Germinal center (tissue), 1 donor: ENCODE measurements around the gene ZBTB9.
"Not testable (repeated sequence)": the region's sequence is repeated elsewhere in the genome, so short reads cannot be mapped to it uniquely, and the experiment has no call there.

Experiments used
- DNase-seq: peaks from one replicate; pipeline ENCODE4 v3.0.0; 2012; ENCODE audit warnings: mixed read lengths, low spot score

Gene ZBTB9

DNA sequence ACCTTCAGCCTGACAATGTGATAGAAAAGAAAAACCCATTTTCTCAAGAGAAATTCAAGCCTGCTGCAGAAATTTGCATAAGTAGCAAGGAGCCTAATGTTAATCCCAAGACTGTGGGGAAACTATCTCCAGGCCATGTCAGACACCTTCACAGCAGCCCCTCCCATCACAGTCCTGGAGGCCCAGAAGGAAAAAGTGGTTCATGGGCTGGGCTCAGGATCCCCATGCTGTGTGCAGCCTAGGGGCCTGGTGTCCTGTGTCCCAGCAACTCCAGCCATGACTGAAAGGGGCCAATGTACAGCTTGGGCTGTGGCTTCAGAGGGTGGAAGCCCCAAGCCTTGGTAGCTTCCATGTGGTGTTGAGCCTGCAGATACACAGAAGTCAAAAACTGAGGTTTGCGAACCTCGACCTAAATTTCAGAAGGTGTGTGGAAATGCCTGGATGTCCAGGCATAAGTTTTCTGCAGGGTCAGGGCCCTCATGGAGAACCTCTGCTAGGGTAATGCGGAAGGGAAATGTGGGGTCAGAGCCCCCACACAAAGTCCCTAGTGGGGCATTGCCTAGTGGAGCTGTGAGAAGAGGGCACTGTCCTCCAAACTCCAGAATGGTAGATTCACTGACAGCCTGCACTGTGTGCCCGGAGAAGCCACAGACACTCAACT is 11.8 kb downstream of the ZBTB9 start:
- DNase-seq, result no peak

DNA sequence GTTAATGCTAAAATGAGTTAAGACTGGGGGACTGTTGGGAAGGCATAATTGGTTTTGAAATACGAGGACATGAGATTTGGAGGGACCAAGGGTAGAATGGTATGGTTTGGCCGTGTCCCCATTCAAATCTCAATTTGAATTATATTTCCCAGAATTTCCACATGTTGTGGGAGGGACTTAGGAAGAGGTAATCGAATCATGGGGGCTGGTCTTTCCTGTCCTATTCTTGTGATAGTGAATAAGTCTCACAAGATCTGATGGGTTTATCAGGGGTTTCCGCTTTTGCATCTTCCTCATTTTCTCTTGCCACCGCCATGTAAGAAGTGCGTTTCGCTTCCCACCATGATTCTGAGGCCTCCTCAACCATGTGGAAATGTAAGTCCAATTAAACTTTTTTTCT is 12.7 kb downstream of the ZBTB9 start:
- no peak for DNase-seq

DNA sequence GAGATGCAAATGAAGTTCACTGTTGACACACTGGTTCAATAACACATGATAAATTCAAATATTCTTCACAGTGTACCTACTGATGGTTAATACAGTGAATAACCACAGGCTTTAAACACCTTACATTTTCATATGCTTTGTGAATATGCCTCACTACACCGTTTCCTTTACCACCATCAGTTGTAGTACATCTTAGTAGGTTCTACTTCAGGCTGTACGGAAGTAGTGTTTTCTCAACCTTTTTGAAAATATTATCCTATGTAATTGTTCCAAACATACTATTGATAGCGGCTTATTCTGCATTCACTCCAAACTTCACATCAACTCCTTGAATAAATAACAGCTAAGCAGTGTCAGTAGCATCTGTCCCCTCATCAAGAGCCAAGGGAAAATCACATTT is 15.3 kb downstream of the ZBTB9 start:
- DNase-seq, result no peak

DNA sequence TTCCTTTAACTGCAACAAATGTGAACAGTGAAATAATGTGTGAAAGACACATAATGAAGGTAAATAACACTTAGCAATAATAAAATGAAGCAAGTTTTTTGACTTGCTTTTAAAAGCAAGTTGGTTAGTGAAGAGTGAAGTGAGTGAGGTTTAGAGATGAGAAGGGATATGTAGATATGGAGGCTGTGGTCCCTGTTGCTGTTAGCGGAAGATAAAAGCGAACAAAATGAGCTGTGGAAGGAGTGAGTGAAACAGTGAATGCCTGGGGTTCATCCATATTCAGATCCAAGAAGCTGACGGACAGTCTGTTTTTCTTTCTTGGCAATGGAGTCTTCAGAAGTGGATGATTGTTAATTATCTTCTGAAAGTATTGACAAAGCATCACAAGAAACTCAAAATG is 23.5 kb downstream of the ZBTB9 start:
- DNase-seq, result no peak

DNA sequence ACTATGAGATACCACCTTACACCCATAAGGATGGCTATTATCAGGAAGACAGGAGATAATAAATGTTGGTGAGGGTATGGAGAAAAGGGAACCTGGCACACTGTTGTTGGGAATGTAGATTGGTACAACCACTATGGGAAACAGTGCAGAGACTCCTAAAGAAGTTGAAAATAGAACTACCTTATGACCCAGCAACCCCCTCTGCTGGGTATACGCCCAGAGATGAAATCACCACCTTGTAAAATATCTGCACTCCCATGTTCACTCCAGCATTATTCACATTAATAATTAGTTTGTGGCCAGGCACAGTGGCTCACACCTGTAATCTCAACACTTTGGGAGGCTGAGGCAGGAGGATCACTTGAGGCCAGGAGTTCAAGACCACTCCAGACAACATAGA is 26.8 kb downstream of the ZBTB9 start:
- no peak for DNase-seq

DNA sequence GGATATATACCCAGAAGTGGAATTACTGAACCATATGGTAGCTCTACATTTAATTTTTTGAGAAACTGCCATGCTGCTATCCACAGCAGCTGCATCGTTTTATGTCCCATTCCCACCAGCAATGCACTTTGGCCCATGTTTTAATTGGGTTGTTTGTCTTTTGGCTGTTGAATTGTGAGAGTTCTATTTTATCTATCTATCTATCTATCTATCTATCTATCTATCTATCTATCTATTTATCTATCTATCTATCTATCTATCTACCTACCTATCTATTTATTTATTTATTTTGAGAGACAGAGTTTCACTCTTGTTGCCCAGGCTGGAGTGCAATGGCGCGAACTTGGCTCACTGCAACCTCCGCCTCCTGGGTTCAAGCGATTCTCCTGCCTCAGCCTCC is 28.2 kb downstream of the ZBTB9 start:
- not testable (repeated sequence) for DNase-seq

DNA sequence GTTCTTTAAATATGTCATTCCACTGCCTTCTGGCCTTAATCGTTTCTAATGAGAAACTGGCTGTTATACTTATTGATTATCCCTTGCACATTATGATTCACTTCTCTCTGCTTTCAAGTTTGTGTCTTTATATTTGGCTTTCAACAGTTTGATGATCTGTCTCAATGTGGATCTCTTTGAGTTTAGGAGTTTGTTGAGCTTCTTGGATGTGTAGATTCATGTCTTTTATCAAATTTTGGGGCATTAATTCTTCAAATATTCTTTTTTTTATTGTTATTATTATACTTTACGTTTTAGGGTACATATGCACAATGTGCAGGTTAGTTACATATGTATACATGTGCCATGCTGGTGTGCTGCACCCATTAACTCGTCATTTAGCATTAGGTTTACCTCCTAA is 29.3 kb downstream of the ZBTB9 start:
- DNase-seq, result no peak

DNA sequence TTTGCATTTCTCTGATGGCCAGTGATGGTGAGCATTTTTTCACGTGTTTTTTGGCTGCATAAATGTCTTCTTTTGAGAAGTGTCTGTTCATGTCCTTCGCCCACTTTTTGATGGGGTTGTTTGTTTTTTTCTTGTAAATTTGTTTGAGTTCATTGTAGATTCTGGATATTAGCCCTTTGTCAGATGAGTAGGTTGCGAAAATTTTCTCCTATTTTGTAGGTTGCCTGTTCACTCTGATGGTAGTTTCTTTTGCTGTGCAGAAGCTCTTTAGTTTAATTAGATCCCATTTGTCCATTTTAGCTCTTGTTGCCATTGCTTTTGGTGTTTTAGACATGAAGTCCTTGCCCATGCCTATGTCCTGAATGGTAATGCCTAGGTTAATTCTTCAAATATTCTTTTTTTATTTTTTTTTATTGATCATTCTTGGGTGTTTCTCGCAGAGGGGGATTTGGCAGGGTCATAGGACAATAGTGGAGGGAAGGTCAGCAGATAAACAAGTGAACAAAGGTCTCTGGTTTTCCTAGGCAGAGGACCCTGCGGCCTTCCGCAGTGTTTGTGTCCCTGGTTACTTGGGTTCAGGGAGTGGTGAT is 30.4 kb downstream of the ZBTB9 start:
- not testable (repeated sequence) for DNase-seq

DNA sequence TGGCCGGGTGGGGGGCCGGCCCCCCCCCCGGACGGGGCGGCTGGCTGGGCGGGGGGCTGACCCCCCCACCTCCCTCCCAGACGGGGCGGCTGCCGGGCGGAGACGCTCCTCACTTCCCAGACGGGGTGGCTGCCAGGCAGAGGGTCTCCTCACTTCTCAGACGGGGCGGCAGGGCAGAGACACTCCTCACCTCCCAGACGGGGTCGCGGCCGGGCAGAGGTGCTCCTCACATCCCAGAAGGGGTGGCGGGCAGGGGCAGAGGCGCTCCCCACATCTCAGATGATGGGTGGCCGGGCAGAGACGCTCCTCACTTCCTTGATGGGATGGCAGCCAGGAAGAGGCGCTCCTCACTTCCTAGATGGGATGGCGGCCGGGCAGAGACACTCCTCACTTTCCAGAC is 31.3 kb downstream of the ZBTB9 start:
- not testable (repeated sequence) for DNase-seq

DNA sequence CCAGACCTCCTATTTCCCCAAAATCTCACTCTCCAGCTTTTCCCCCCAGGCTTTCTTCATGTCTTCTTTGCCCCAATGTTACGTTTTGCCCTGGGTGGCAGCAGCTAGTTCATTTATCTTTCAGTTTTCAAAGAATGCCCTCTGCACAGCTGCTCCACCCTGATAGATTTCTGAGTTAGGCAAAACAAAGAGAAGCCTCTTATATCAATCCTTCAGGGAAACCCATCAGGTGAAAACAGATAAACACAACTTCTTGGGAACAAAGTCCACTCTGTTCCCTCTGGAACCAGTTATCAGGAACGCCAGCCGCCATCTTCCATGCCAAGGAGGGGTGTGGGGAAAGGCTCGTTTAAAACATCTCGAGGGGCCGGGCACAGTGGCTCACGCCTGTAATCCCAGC is 34.0 kb downstream of the ZBTB9 start:
- no peak for DNase-seq

DNA sequence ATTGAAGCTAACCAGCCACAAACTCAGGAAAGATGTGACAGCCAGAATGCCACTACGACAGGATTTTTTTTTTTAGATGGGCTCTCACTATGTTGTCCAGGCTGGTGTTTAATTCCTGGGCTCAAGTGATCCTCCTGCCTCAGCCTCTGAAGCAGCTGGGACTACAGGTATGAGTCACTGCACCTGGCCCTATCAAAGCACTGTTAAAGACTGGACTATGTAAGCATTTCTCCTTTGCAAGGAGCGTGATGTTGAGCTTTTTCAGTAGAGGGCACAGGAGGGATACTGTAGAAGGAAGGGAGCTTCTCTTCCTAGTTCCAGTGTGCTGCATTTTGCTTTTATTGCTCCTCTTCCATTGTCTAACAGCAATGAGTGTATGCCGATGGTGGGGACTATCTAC is 35.8 kb downstream of the ZBTB9 start:
- DNase-seq, result no peak

DNA sequence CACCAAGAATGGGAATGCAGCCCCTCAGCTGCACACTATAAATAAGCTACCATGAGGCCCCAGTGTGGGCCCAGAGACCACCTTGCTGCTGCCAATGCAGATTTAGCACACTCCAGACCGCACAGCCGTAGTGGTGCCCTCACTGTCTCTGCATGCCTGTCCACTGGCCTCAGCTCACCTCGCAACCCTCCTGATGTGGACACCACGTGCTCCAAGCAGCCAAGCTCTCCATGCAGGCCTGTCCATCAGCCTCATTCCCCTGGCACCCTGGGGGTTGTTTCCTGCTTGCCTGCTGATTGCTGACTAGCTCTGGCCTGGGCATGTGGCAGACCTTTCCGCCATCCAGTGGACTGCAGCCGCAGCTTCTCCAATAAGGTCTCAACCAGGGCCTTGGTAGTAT is 36.2 kb downstream of the ZBTB9 start:
- no peak for DNase-seq

DNA sequence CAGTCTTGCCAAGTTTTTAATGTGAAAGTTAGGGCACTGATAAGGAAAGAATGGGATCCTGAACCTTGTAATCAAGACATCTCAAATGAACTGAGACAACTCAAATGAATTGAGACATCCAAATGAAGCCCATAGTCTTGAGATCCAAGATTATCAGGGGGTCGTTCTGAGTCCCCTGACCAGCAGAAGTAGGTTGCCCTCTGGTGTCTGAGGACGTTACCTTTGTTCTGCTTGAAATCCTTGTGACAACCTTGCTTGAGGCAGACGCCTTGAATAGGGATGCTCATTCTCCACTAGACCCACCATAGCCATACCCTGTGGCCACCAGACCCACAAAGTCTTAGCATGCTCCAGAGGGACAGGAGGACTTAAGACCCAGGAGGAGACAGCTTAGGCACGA is 37.7 kb downstream of the ZBTB9 start:
- DNase-seq, result no peak

DNA sequence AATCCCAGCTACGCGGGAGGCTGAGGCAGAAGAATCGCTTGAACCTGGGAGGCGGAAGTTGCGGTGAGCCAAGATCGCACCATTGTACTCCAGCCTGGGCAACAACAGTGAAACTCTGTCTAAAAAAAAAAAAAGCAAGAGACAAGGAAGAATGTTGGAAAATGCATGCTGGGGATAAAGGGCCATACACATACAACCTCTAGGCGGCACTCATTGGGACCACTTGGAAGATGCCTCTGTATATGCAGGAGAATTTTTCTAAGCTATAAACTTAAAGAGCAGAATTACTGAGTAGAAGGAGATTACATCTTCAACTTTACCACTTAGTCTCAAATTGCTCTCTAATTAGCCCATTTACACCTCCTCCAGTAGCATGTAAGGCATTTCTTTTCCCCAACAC is 42.8 kb downstream of the ZBTB9 start:
- DNase-seq, result no peak

DNA sequence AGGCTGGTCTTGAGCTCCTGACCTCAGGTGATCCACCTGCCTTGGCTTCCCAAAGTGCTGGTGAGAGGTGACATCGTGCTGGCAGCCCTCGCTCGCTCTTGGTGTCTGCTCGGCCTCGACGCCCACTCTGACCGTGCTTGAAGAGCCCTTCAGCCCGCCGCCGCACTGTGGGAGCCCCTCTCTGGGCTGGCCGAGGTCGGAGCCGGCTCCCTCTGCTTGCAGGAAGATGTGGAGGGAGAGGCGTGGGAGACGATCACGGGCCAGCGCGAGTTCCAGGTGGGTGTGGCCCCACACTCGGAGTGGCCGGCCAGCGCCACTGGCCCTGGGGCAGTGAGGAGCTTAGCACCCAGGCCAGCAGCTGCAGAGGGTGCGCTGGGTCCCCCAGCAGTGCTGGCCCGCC is 48.1 kb downstream of the ZBTB9 start:
- no peak for DNase-seq

DNA sequence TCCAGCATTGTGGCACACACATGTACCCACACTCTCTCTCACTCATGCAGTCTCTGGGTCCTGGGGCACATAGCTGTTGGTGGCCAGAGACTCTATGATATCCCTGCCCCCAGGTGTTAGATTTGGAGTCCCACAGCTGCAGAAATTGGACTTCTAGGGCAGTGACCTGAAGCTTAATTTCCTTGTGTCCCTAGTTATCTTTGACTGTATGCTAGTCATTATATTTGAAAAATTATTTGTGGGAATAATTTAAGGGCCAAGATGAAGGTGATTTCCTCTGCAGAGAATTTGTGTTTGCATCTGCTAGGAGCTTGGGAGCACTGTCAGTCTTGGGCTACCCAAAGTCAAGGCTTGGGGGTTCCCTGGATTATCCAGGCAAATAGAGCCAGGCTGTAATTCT is 50.1 kb downstream of the ZBTB9 start:
- DNase-seq, result no peak

DNA sequence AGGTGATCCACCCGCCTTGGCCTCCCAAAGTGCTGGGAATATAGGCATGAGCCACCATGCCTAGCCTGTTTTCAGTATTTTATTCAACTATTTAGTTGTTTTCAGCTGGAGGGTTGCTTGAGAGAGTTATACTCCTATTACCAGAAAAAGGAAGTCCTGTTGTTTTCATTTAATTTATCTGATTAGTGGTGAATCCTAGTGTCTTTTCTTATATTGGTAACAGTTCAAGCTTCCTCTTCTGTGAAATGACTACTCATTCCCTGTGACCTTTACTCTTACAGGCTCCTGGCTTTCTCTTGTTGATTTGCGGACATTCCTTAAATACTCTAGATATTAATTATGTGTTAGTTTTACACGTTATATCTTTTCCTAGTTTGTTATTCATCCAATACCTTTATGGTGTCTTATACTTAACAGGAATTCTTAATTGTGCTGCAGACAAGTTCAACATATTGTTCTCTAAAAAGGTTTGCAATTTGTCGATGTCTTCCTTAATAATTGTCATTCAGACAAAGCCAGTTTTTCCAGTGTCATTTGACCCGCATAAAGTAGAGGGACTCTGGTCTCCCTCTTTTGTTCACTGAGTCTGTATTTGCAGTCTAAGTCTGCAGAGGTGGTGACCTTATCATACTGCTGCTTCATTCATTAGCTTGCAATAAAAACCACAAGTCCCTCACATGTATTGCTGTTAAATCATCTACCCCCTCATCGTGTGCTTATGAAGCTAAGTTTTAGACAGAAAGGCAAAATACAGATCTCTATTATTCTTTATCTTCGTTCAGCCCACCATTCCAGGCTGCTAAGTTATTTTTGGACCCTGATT is 51.4 kb downstream of the ZBTB9 start:
- DNase-seq, result no peak
